HCT116 (cell line): ENCODE data around the gene GALK2. TPM values are rescaled to one million over a fixed set of nuclear protein-coding genes. Genes with fewer than 3 reads are reported as not detected.

Experiments
- ATAC-seq: fragments of 200-7000 bp; cut with Tn5 transposase; 2 replicates; pipeline ENCODE4 v1.9.1; 2020; ENCODE audit warnings: mild to moderate bottlenecking, moderate library complexity
- BruUV-seq: library from RNA; stranded (reverse); fragments of 400-500 nt; replicated peaks from 2 replicates; lab custom pipeline; 2021; lab: Mats Ljungman, UMichigan
- CTCF ChIA-PET: fragments of 300-600 bp; sonication (Branson Sonifier 250); formaldehyde crosslinking; loops from one replicate; lab custom pipeline; 2021; ENCODE audit warnings: antibody characterized with exemption; lab: Charles Lee
- POLR2A ChIA-PET: fragments of 300-600, 350-600 bp; sonication (Branson Sonifier 250); formaldehyde crosslinking; loops from one replicate; lab custom pipeline; 2021; ENCODE audit warnings: antibody characterized with exemption; lab: Charles Lee
- RAD21 ChIA-PET, 2 experiments: fragments of 300-600 bp; sonication (Branson Sonifier 250); formaldehyde crosslinking; loops; one replicate each; lab custom pipeline; 2023; ENCODE audit warnings: low total read pairs in 2 of 2; ENCODE audit not compliant: uncharacterized antibody in 2 of 2, unreplicated experiment in 2 of 2, low non-redundant PET in 1 of 2; lab: Charles Lee
- DNase-seq: peaks from one replicate; pipeline ENCODE4 v3.0.0-alpha.2; 2010; ENCODE audit warnings: low read depth, low spot score
- H2AFZ ChIP-seq: fragments of 200-600 bp; shearing (Covaris generic), sonication (generic); 2 replicates; pipeline ENCODE4 v1.6.1; 2017; ENCODE audit warnings: low read depth, mixed run types, mixed read lengths, antibody characterized with exemption, low read length; ENCODE audit not compliant: poor library complexity, severe bottlenecking
- H3K27ac ChIP-seq: 2 replicates; pipeline ENCODE4 v1.5.1; 2012; ENCODE audit warnings: low read depth, low read length
- H3K27me3 ChIP-seq: fragments of 200-600 bp; sonication (generic); 2 replicates; pipeline ENCODE4 v1.6.1; 2016; ENCODE audit warnings: mixed run types, low read length, mixed read lengths; ENCODE audit not compliant: insufficient read depth
- H3K36me3 ChIP-seq, 2 experiments: fragments of 200-500 bp in 1 of 2; fragments of 200-600 bp in 1 of 2; sonication (Bioruptor generic) in 1 of 2; sonication (generic) in 1 of 2; 2 replicates each; pipeline versions ENCODE4 v1.5.1 to v1.6.1; 2014 to 2016; ENCODE audit warnings: low read length in 2 of 2, inconsistent platforms in 1 of 2, mixed read lengths in 1 of 2, mixed run types in 1 of 2; ENCODE audit not compliant: insufficient read depth in 2 of 2, control insufficient read depth in 1 of 2
- H3K4me1 ChIP-seq, 2 experiments: fragments of 200-600 bp in 1 of 2; sonication (generic) in 1 of 2; 2 replicates each; pipeline versions ENCODE4 v1.5.1 to v1.6.1; 2012 to 2017; ENCODE audit warnings: low read length in 2 of 2, inconsistent platforms in 1 of 2, mild to moderate bottlenecking in 1 of 2, mixed read lengths in 1 of 2, mixed run types in 1 of 2, moderate library complexity in 1 of 2; ENCODE audit not compliant: insufficient read depth in 2 of 2, control insufficient read depth in 1 of 2
- H3K4me2 ChIP-seq: fragments of 200-600 bp; sonication (generic); 2 replicates; pipeline ENCODE4 v1.6.1; 2017; ENCODE audit warnings: mixed run types, low read length, mixed read lengths
- H3K4me3 ChIP-seq, 2 experiments: fragments of 200-600 bp in 1 of 2; sonication (generic) in 1 of 2; replicated peaks in 1 of 2; 2 replicates each; pipeline ENCODE4 v1.5.1; 2011 to 2016; ENCODE audit warnings: low read length in 2 of 2, control low read depth in 1 of 2, low read depth in 1 of 2, mild to moderate bottlenecking in 1 of 2, mixed read lengths in 1 of 2, mixed run types in 1 of 2
- H3K79me2 ChIP-seq: fragments of 200-600 bp; sonication (generic); 2 replicates; pipeline ENCODE4 v1.6.1; 2017; ENCODE audit warnings: mild to moderate bottlenecking, mixed run types, low read length, moderate library complexity, mixed read lengths; ENCODE audit not compliant: insufficient read depth
- H3K9ac ChIP-seq: fragments of 200-600 bp; sonication (generic); 2 replicates; pipeline ENCODE4 v1.6.1; 2016; ENCODE audit warnings: low read length, mixed read lengths
- H3K9me2 ChIP-seq: fragments of 200-600 bp; sonication (generic), shearing (Covaris generic); 2 replicates; pipeline ENCODE4 v1.6.1; 2017; ENCODE audit warnings: mixed run types, mild to moderate bottlenecking, moderate library complexity; ENCODE audit not compliant: insufficient read depth
- H3K9me3 ChIP-seq, 2 experiments: fragments of 200-500 bp in 1 of 2; fragments of 200-600 bp in 1 of 2; sonication (Bioruptor generic) in 1 of 2; sonication (generic) in 1 of 2; 2 replicates each; pipeline ENCODE4 v1.6.1; 2014 to 2017; ENCODE audit warnings: low read length in 2 of 2, mixed read lengths in 2 of 2, inconsistent platforms in 1 of 2, low read depth in 1 of 2, mild to moderate bottlenecking in 1 of 2, mixed run types in 1 of 2, moderate library complexity in 1 of 2; ENCODE audit not compliant: control insufficient read depth in 1 of 2, insufficient read depth in 1 of 2
- H4K20me1 ChIP-seq: fragments of 200-600 bp; sonication (generic), shearing (Covaris generic); 2 replicates; pipeline ENCODE4 v1.6.1; 2017; ENCODE audit warnings: mixed run types, mild to moderate bottlenecking, moderate library complexity; ENCODE audit not compliant: insufficient read depth
- CBX3 ChIP-seq: IDR thresholded peaks from 2 replicates; pipeline ENCODE4 v1.6.1; 2012; ENCODE audit warnings: low read depth
- ELF1 ChIP-seq: IDR thresholded peaks from 2 replicates; pipeline ENCODE4 v1.6.1; 2012; ENCODE audit warnings: low read depth, borderline replicate concordance
- EZH2phosphoT487 ChIP-seq: fragments of 200-600 bp; IDR thresholded peaks from 2 replicates; pipeline ENCODE4 v1.6.1; 2018; ENCODE audit warnings: antibody characterized with exemption, borderline replicate concordance
- FOSL1 ChIP-seq: IDR thresholded peaks from 2 replicates; pipeline ENCODE4 v1.6.1; 2012; ENCODE audit warnings: low read depth
- JUND ChIP-seq: IDR thresholded peaks from 2 replicates; pipeline ENCODE4 v1.6.1; 2012
- POLR2A ChIP-seq: IDR thresholded peaks from 2 replicates; pipeline ENCODE4 v1.7.0; 2011; ENCODE audit warnings: borderline replicate concordance; ENCODE audit not compliant: insufficient read depth, insufficient read length; ENCODE audit errors: extremely low read depth
- POLR2AphosphoS5 ChIP-seq: IDR thresholded peaks from 2 replicates; pipeline ENCODE4 v1.6.1; 2011; ENCODE audit warnings: mild to moderate bottlenecking, low read depth, low read length, moderate library complexity
- TCF7L2 ChIP-seq: IDR thresholded peaks from 2 replicates; pipeline ENCODE4 v1.7.0; 2011; ENCODE audit warnings: borderline replicate concordance, inconsistent platforms; ENCODE audit not compliant: insufficient read depth, insufficient read length; ENCODE audit errors: extremely low read depth
- ZNF274 ChIP-seq: fragments of 200-500 bp; sonication (Bioruptor generic); IDR thresholded peaks from 2 replicates; pipeline ENCODE4 v1.6.1; 2014; ENCODE audit warnings: mild to moderate bottlenecking, low read depth, low read length, inconsistent platforms
- intact Hi-C: fragments of 100-400 bp; cut with micrococcal nuclease; formaldehyde crosslinking; loops from 2 replicates; pipeline ENCODE4 v1.10.0; 2022
- total RNA-seq: library from RNA; stranded (reverse); gene quantifications from one replicate; pipeline ENCODE4 v1.2.1, GENCODE V29; 2021; ENCODE audit not compliant: unreplicated experiment
- TF ChIP-seq, protein P1 (sequence below), 3 experiments: fragments of 200-600 bp in 1 of 3; sonication (generic) in 1 of 3; IDR thresholded peaks in 2 of 3; conservative IDR thresholded peaks in 1 of 3; 2 replicates each; pipeline ENCODE4 v1.5.1; 2012 to 2017; ENCODE audit warnings: low read depth in 2 of 3, low read length in 2 of 3, antibody characterized with exemption in 1 of 3, borderline replicate concordance in 1 of 3, control low read depth in 1 of 3, mild to moderate bottlenecking in 1 of 3, mixed read lengths in 1 of 3, mixed run types in 1 of 3, moderate library complexity in 1 of 3; ENCODE audit not compliant: insufficient read depth in 1 of 3
- TF ChIP-seq, protein P2 (sequence below): IDR thresholded peaks from 2 replicates; pipeline ENCODE4 v1.6.1; 2012
- TF ChIP-seq, protein P3 (sequence below): IDR thresholded peaks from 2 replicates; pipeline ENCODE4 v1.6.1; 2012

GALK2 gene
- total RNA-seq, 1 experiment from 2014 or later = 18.7 TPM

DNA sequence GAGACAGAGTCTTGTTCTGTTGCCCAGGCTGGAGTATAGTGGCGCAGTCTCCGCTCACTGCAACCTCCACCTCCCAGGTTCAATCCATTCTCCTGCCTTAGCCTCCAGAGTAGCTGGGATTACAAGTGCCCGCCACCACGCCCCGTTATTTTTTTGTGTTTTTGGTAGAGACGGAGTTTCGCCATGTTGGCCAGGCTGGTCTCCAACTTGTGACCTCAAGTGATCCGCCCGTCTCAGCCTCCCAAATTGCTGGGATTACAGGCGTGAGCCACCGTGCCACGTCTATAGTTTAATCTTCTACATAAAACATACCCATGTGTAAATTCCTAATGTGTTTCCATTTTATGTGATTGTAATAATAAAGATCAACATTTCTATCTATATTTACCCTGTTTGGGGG, 1.7 kb downstream of the GALK2 start:
- no peak overlapping the region for H3K9ac ChIP-seq
- no peaks in the 10 kb centered on the region for H3K36me3 ChIP-seq
- DNase-seq = no peak
- TF ChIP-seq, protein P1, sequence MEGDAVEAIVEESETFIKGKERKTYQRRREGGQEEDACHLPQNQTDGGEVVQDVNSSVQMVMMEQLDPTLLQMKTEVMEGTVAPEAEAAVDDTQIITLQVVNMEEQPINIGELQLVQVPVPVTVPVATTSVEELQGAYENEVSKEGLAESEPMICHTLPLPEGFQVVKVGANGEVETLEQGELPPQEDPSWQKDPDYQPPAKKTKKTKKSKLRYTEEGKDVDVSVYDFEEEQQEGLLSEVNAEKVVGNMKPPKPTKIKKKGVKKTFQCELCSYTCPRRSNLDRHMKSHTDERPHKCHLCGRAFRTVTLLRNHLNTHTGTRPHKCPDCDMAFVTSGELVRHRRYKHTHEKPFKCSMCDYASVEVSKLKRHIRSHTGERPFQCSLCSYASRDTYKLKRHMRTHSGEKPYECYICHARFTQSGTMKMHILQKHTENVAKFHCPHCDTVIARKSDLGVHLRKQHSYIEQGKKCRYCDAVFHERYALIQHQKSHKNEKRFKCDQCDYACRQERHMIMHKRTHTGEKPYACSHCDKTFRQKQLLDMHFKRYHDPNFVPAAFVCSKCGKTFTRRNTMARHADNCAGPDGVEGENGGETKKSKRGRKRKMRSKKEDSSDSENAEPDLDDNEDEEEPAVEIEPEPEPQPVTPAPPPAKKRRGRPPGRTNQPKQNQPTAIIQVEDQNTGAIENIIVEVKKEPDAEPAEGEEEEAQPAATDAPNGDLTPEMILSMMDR (IDR thresholded peaks at IDR 0.05 in 2 of 3, conservative IDR thresholded peaks at IDR 0.05 in 1 of 3; ENCODE audit: borderline replicate concordance in 1 of 3, insufficient read depth in 1 of 3, low read depth in 2 of 3, low read length in 2 of 3) = no peak
- TF ChIP-seq, protein P2, sequence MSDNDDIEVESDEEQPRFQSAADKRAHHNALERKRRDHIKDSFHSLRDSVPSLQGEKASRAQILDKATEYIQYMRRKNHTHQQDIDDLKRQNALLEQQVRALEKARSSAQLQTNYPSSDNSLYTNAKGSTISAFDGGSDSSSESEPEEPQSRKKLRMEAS = no peak
- TF ChIP-seq TCF7L2 = no peak
- no peak for TF ChIP-seq POLR2AphosphoS5
- no peak for TF ChIP-seq ELF1
- TF ChIP-seq, all 23 proteins: peak for 0
- H3K4me1 ChIP-seq = peaks cover 6 to 14% of the 10 kb centered on the region in 2 experiments; a peak in 3 of 4 replicates
- no peak overlapping the region for H3K27ac ChIP-seq
- no TSS peak for BruUV-seq
- no peaks in the 10 kb centered on the region for H3K27me3 ChIP-seq
- H3K4me2 ChIP-seq = peak overlapping the region; percentile 75; the same call in 1 of the 2 replicates
- no peak overlapping the region for H3K4me3 ChIP-seq
- no peak for ATAC-seq
- H3K9me3 ChIP-seq = no peaks in the 10 kb centered on the region
- no peaks in the 10 kb centered on the region for H3K9me2 ChIP-seq
- H2AFZ ChIP-seq = no peak overlapping the region
- ChIA-PET RAD21 (no interaction called here), CTCF (no interaction called here), POLR2A (no interaction called here)
- no peaks in the 10 kb centered on the region; the same call in 1 of the 2 replicates for H3K79me2 ChIP-seq
- intact Hi-C loops = no loop called here
- H4K20me1 ChIP-seq = no peaks in the 10 kb centered on the region

DNA sequence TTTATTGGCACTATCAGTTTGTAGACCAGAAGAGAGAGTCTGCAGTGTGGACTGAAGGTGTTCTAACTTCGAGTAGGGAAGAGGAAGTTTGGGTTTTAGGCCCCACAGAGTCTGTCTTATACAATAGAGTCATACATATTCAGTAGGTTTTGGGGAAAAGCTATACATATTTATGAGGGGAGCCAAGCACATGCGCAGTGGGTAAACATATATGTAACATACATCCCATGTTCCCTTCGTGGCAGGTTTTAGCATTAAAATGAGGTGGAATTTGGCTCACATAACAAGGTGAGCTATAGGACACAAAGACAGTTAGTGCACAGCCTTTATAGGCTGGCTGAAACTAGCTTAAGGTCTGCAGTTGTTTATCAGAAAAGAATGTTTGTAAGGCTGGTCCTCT, 4.9 kb downstream of the GALK2 start:
- ChIA-PET POLR2A (no interaction called here), CTCF (interaction anchor here (0.9 kb wide), 1 partner anchor 29 kb away, joined by 3 read pairs; no protein-coding TSS in a partner anchor)
- TF ChIP-seq POLR2A (no peak), FOSL1 (no peak), TCF7L2 (no peak), JUND (no peak), EZH2phosphoT487 (no peak), ZNF274 (no peak), CBX3 (no peak)
- TF ChIP-seq, protein P1 (IDR thresholded peaks at IDR 0.05 in 2 of 3, conservative IDR thresholded peaks at IDR 0.05 in 1 of 3; ENCODE audit: borderline replicate concordance in 1 of 3, insufficient read depth in 1 of 3, low read depth in 2 of 3, low read length in 2 of 3) = no peak
- TF ChIP-seq, protein P3, sequence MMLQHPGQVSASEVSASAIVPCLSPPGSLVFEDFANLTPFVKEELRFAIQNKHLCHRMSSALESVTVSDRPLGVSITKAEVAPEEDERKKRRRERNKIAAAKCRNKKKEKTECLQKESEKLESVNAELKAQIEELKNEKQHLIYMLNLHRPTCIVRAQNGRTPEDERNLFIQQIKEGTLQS = no peak

More for the DNA sequence above, 4.9 kb downstream of the GALK2 start:
- no peak overlapping the region for H3K27ac ChIP-seq
- H3K79me2 ChIP-seq = no peaks in the 10 kb centered on the region; the same call in 1 of the 2 replicates
- no peaks in the 10 kb centered on the region for H3K9me3 ChIP-seq
- H3K36me3 ChIP-seq = no peaks in the 10 kb centered on the region
- intact Hi-C loops = no loop called here
- peaks cover 2 to 7% of the 10 kb centered on the region in 2 experiments; a peak in 2 of 4 replicates for H3K4me1 ChIP-seq
- BruUV-seq = no TSS peak
- ATAC-seq = no peak
- no peaks in the 10 kb centered on the region for H4K20me1 ChIP-seq
- no peak overlapping the region for H2AFZ ChIP-seq
- RAD21 ChIA-PET = no interaction called here
- no peaks in the 10 kb centered on the region for H3K27me3 ChIP-seq
- no peak overlapping the region for H3K9ac ChIP-seq
- H3K4me3 ChIP-seq = no peak overlapping the region
- no peak for DNase-seq
- no peak overlapping the region for H3K4me2 ChIP-seq
- no peaks in the 10 kb centered on the region for H3K9me2 ChIP-seq
